ENCODE results near the gene GPR173.

Gene GPR173

GRCh38 chrX:53089224-53089842 lies 40.7 kb downstream of the GPR173 start:
- H3K27ac Mint-ChIP-seq: peak overlapping the region; percentile 94
- DNase-seq (ENCODE audit: low spot score in 2 of 2): peak in 1 of 2 donors; percentile 31
- H3K4me3 Mint-ChIP-seq: peak overlapping the region; percentile 83
- no peak for ATAC-seq (ENCODE audit: low read depth)
- H3K4me1 Mint-ChIP-seq: peaks cover 20% of the 10 kb centered on the region
- no peaks in the 10 kb centered on the region for H3K27me3 Mint-ChIP-seq
- no peaks in the 10 kb centered on the region for H3K9me3 Mint-ChIP-seq
- peaks cover 10% of the 10 kb centered on the region for H3K36me3 Mint-ChIP-seq

DNA sequence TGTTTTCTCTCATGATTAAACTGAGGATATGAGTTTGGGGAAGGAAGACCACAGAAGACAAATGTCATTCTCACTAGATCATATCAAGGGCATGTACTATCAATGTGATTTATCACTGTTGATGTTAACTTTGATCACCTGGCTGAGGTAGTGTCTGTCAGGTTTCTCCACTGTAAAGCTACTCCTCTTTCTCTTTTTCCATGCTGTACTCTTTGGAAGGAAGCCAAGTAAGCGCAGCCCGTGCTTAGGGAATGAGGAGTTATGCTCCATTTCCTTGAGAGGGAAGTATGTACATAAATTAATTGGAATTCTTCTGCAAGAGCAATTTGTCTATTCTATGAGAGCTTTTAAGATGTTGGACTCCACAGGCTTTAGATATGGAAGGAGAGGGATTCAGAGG lies 41.3 kb downstream of the GPR173 start:
- DNase-seq (ENCODE audit: low spot score in 2 of 2) (no peak), ATAC-seq (ENCODE audit: low read depth) (no peak)
- Mint-ChIP-seq H3K4me1 (peaks cover 22% of the 10 kb centered on the region), H3K9me3 (no peaks in the 10 kb centered on the region), H3K27me3 (no peaks in the 10 kb centered on the region), H3K4me3 (no peak overlapping the region), H3K27ac (no peak overlapping the region), H3K36me3 (peaks cover 10% of the 10 kb centered on the region)

GRCh38 chrX:53091354-53091753 lies 42.8 kb downstream of the GPR173 start:
- Mint-ChIP-seq H3K36me3 (no peaks in the 10 kb centered on the region), H3K27ac (no peak overlapping the region), H3K4me3 (no peak overlapping the region), H3K4me1 (peaks cover 22% of the 10 kb centered on the region), H3K27me3 (no peaks in the 10 kb centered on the region), H3K9me3 (no peaks in the 10 kb centered on the region)
- DNase-seq (ENCODE audit: low spot score in 2 of 2) (no peak), ATAC-seq (ENCODE audit: low read depth) (no peak)

DNA sequence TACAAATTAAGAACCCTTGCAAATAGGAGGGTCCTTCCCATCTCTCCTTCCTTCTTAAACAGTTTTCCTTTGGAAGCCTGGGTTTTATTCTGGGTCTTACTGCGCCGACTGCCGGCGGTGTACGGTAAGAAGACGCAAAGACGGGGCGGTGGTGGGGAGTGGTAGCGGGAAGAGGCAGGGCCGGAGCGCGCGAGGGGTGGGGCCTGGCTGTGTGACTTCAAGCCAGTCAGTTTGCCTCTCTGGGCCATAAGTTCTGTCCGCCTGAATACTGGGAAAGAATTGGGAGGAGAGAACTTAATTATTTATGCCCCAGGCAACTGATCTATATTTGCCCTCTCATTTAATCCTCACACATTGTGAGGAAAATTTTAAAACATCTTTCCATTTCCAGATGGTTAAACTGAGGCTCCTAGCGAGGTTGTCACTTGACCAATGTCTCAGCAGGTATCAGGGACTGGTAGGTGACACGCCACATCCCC lies 44.6 kb downstream of the GPR173 start:
- H3K9me3 Mint-ChIP-seq: no peaks in the 10 kb centered on the region
- peak; percentile 34 to 59 for DNase-seq (ENCODE audit: low spot score in 2 of 2)

DNA sequence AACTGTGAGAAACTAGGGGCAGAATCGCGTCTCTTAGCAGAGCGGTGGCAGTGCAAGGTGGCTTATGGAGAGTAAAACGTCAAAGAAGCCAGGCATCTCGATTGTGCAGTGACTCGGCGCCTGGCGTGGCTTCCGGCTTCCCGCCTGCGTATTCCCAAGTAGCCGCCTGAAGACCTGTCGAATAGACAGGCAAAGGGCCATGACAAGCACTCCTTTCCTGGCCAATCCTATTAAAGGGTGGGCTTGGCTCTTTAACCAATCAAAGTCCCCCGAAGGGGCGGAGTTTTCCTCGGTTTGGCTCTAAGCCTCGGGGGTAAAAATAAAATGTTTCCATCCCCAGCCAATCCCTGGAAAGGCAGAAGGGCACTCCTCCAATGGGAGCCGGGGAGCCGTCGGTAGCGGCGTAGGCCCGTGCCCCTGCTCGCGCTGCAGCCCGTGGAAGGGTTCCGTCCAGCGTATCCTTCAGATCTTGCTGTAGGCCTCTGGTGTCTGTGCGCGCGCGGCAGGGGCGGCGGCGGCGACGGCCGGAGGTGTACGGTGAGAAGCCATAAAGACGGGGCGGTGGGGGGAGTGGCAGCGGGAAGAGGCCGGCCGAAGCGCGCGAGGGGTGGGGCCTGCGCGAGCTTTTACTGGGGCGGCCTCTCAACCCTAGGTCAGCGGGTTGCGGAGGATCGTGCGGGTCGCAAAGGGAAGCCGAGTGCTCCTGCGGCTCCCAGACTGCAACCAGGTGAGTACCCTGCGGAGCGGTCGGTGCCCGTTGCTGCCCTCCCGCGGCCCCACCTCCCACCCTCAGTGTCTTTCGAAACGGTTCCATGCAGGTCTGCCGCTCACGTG lies 45.4 kb downstream of the GPR173 start, which contains the start of gene KANTR:
Gene KANTR (plus strand): TSS at position 395 of the 834 bp plus-strand sequence. CDS start 30,131 bp downstream, outside the sequence.
- no peaks in the 10 kb centered on the region for H3K27me3 Mint-ChIP-seq
- peak; percentile 60 for DNase-seq (ENCODE audit: low spot score in 2 of 2)
- peak; percentile 78 for ATAC-seq (ENCODE audit: low read depth)
- peaks cover 12% of the 10 kb centered on the region for H3K4me1 Mint-ChIP-seq
- H3K9me3 Mint-ChIP-seq: no peaks in the 10 kb centered on the region
- peak within 1 kb of the TSS; percentile 65 for H3K27ac Mint-ChIP-seq
- H3K36me3 Mint-ChIP-seq: no peaks in the 10 kb centered on the region
- H3K4me3 Mint-ChIP-seq: peak within 1 kb of the TSS; percentile 87

More for the DNA sequence above, 44.6 kb downstream of the GPR173 start:
- H3K36me3 Mint-ChIP-seq: no peaks in the 10 kb centered on the region
- H3K4me1 Mint-ChIP-seq: peaks cover 18% of the 10 kb centered on the region
- ATAC-seq (ENCODE audit: low read depth): peak; percentile 55
- no peaks in the 10 kb centered on the region for H3K27me3 Mint-ChIP-seq
- peak overlapping the region; percentile 65 for H3K27ac Mint-ChIP-seq
- peak overlapping the region; percentile 87 for H3K4me3 Mint-ChIP-seq

- DNase-seq (ENCODE audit: low spot score in 2 of 2) (no peak), ATAC-seq (ENCODE audit: low read depth) (no peak)
- Mint-ChIP-seq H3K9me3 (no peaks in the 10 kb centered on the region), H3K27ac (peak overlapping the region; percentile 60), H3K36me3 (peaks cover 2% of the 10 kb centered on the region), H3K4me3 (peak overlapping the region; percentile 87), H3K27me3 (no peaks in the 10 kb centered on the region), H3K4me1 (peaks cover 12% of the 10 kb centered on the region)
These were observed 46.0 kb downstream of the GPR173 start for GRCh38 chrX:53094582-53094905.

DNA sequence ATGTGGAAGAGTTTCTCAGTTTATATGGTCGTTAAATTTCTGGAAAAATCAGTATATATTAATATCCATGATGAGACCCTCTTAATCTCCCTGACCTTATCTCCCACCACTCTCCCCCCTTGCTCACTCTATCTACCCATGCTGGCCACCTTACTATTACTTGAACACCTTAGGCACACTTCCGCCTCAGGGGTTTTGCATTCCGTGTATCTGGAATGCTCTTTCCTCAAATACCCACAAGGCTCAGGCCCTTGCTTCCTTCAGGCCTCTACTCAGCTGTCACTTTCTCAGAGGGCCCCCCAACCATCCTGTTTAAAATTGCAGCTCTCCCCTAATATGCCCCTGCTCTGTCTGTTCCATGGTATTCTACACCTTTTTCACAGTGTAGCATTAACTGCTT lies 47.2 kb downstream of the GPR173 start:
- H3K9me3 Mint-ChIP-seq: no peaks in the 10 kb centered on the region
- H3K4me3 Mint-ChIP-seq: no peak overlapping the region
- no peak for ATAC-seq (ENCODE audit: low read depth)
- H3K27ac Mint-ChIP-seq: no peak overlapping the region
- H3K4me1 Mint-ChIP-seq: peaks cover 12% of the 10 kb centered on the region
- DNase-seq (ENCODE audit: low spot score in 2 of 2): no peak
- peaks cover 2% of the 10 kb centered on the region for H3K36me3 Mint-ChIP-seq
- no peaks in the 10 kb centered on the region for H3K27me3 Mint-ChIP-seq

DNA sequence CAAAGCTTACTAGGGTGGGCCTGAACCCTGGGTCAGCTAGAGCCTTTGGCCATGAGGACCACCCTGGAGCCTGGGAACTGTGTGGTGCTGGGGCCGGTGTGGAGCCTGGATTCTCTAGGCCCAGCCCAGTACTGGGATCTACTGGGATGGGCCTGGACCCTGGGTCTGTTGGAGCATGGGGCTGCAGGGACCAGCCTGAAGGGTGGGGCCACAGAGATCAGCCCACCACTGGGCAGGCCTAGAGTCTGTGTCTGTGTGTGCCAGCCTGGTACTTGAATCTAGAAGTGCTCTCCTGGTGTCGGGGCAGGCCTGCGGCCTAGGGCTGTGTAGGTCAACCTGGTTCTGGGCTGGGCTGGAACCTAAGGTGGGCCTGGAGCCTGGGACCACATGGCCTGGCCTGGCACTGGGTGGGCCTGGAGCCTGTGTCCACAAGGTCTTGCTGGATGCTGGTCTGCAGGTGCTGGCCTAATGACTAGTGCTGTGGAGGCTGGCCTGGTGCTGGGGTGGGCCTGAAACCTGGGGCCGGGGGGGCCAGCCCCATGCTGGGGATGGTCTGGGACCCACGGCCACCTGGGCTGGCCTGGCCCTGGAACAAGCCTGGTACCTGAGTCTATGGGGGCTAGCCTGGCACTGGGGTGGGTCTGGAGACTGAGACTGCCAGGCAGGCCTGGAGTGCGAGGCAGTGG lies 66.4 kb downstream of the GPR173 start:
- DNase-seq (ENCODE audit: low spot score in 2 of 2) (no peak), ATAC-seq (ENCODE audit: low read depth) (no peak)
- Mint-ChIP-seq H3K27ac (no peak overlapping the region), H3K9me3 (no peaks in the 10 kb centered on the region), H3K36me3 (peaks cover 11% of the 10 kb centered on the region), H3K4me3 (no peak overlapping the region), H3K27me3 (no peaks in the 10 kb centered on the region), H3K4me1 (peaks cover 5% of the 10 kb centered on the region)

DNA sequence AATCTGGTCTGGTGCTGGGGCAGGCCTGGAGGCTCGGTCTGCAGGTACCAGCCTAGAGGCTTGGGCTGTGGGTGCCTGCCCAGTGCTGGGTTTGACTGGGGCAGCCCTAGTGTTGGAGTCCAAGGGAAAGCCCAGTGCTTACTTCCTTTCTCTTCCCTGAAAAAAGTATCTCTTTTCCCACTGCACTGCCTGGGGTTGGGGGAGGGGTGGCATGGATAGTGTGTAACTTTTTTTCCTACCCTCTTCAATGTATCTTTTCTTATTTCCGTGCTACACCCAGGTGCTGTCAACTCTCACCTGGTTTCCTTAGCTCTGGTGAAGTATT lies 66.9 kb downstream of the GPR173 start:
- Mint-ChIP-seq H3K27ac (no peak overlapping the region), H3K4me3 (no peak overlapping the region), H3K9me3 (no peaks in the 10 kb centered on the region), H3K27me3 (no peaks in the 10 kb centered on the region), H3K4me1 (peaks cover 5% of the 10 kb centered on the region), H3K36me3 (peaks cover 11% of the 10 kb centered on the region)
- no peak for DNase-seq (ENCODE audit: low spot score in 2 of 2)
- ATAC-seq (ENCODE audit: low read depth): no peak

DNA sequence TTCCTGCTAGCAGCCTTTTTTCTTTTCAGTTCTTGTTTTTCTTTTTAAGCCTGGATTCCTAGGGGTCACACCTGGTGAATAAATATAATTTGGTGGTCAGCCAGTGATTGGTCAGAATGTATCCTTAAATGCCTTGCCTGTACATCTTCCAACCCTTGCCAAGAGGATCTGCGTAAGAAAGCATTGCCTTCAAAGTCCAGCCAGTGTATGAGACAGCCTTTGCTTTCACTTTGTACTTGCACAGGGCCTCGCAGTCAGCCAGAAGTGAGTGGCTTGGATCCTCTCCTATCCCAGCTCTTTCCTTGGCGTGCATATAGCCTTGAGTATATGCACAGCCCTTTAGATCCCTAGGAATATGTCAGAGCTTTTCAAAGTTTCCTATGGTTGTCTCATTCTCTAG lies 67.5 kb downstream of the GPR173 start:
- Mint-ChIP-seq H3K36me3 (peaks cover 11% of the 10 kb centered on the region), H3K9me3 (no peaks in the 10 kb centered on the region), H3K4me3 (no peak overlapping the region), H3K27ac (no peak overlapping the region), H3K27me3 (no peaks in the 10 kb centered on the region), H3K4me1 (peaks cover 5% of the 10 kb centered on the region)
- ATAC-seq (ENCODE audit: low read depth): no peak
- no peak for DNase-seq (ENCODE audit: low spot score in 2 of 2)

DNA sequence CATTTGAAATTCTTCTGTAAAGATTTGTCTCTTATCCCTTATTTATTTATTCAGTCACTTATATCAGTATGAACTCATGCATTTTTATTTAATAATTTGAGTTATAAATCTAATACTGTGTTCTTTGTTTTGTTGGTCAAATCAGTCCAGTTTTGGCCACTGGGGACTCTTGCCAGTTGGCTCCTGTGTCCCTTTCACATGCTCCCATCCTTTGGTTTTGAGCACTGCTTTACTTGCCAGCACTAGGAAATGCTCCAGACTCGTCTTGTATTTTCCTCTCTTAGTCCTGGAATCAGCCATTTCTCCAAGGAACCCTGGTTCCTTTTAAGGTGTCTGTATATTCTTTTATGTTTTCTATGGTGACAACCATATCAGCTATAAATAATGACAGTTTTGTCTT lies 73.4 kb downstream of the GPR173 start:
- ATAC-seq (ENCODE audit: low read depth): no peak
- peaks cover 5% of the 10 kb centered on the region for H3K4me1 Mint-ChIP-seq
- no peak for DNase-seq (ENCODE audit: low spot score in 2 of 2)
- H3K4me3 Mint-ChIP-seq: no peak overlapping the region
- H3K9me3 Mint-ChIP-seq: peaks cover 5% of the 10 kb centered on the region
- H3K27me3 Mint-ChIP-seq: no peaks in the 10 kb centered on the region
- peaks cover 12% of the 10 kb centered on the region for H3K36me3 Mint-ChIP-seq
- H3K27ac Mint-ChIP-seq: no peak overlapping the region

DNA sequence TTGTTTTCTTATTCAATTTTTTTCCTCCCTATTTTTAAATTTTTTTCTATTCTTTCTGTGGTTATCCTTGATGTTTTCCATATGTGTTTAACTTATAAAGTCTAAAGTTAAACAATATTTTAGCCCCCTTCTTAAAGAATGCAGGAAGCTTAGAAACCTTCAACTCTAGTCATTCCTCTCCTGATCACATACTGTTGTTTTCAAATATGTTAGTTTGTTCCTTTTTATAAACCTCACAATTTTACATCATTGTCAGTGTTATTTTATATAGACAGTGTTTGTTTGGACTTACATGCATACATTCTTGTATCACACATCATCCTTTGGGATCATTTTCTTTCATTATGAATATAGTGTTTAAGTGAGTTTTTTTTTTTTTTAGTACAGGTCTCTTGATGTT lies 76.9 kb downstream of the GPR173 start:
- ATAC-seq (ENCODE audit: low read depth) (no peak), DNase-seq (ENCODE audit: low spot score in 2 of 2) (no peak)
- Mint-ChIP-seq H3K36me3 (peaks cover 9% of the 10 kb centered on the region), H3K27ac (no peak overlapping the region), H3K27me3 (no peaks in the 10 kb centered on the region), H3K4me1 (peaks cover 7% of the 10 kb centered on the region), H3K4me3 (no peak overlapping the region), H3K9me3 (peaks cover 5% of the 10 kb centered on the region)

DNA sequence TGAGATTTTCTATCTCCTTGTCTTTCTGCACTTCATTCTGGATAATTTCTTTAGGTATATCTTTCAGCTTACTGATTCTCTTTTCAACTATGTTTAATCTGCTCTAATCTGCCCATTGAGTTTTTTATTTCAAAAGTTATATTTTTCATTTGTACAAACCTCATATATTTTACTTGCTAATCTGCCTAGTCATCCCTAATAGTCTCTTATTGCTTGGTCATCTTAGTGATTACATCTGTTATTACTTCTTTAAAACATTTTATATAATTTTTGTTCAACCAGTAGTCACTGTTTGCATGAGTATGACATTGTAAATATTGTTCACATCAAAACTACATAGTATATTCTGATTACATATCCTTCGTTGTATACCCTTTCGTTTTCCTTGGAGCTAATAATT lies 77.8 kb downstream of the GPR173 start:
- H3K4me3 Mint-ChIP-seq: no peak overlapping the region
- peaks cover 12% of the 10 kb centered on the region for H3K36me3 Mint-ChIP-seq
- peaks cover 7% of the 10 kb centered on the region for H3K4me1 Mint-ChIP-seq
- ATAC-seq (ENCODE audit: low read depth): no peak
- peaks cover 5% of the 10 kb centered on the region for H3K9me3 Mint-ChIP-seq
- DNase-seq (ENCODE audit: low spot score in 2 of 2): no peak
- no peaks in the 10 kb centered on the region for H3K27me3 Mint-ChIP-seq
- no peak overlapping the region for H3K27ac Mint-ChIP-seq

DNA sequence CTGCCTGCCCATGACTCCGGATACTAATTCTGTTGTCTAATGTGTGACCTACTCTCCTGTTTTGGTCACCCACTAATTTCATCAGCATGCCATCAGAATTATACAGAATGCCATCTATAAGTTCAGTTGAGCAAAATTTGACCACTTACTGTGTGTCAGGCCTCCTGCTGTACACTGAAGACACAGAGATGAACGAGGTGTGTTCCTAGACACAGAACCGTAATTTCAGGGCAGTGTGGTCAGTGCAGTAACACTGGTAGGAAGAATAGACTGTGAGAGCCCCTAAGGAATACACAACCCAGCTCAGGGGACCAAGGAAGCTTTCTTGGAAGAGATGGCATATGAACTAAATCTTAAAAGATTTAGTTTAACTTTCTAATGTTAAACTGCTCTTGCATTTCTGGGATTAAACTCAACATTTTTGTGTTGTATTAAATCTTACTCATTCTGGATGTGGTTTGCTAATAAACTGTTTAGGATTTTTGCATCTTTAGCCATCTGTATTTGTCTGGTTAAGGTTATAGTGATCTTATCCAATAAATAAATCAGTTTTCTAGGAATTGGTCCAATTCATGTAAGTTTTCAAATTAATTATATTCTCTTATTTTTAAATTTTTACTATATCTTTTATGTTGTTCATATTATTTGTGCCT lies 79.6 kb downstream of the GPR173 start:
- H3K9me3 Mint-ChIP-seq: peaks cover 5% of the 10 kb centered on the region
- no peak for ATAC-seq (ENCODE audit: low read depth)
- H3K4me3 Mint-ChIP-seq: no peak overlapping the region
- no peak for DNase-seq (ENCODE audit: low spot score in 2 of 2)
- no peaks in the 10 kb centered on the region for H3K27me3 Mint-ChIP-seq
- no peak overlapping the region for H3K27ac Mint-ChIP-seq
- peaks cover 7% of the 10 kb centered on the region for H3K4me1 Mint-ChIP-seq
- peaks cover 14% of the 10 kb centered on the region for H3K36me3 Mint-ChIP-seq

All from memory B cell (primary cell).